Measurements from ENCODE around the gene RABEP2.

- TF ChIP-seq CTCF (IDR thresholded peaks at IDR 0.05; ENCODE audit: low read length): no peak
- no peak for TF ChIP-seq EZH2 (IDR thresholded peaks at IDR 0.05; ENCODE audit: borderline replicate concordance, low read length)
Measured at GRCh38 chr16:28910086-28911031, 14.7 kb downstream of the RABEP2 start.

Data from OCI-LY1 (cell line).